Gastrocnemius medialis (tissue), 4 donors: ENCODE results near the gene NKTR.

Source experiments
- POLR2A ChIP-seq, 2 donors: fragments of 450-650 bp; IDR thresholded peaks; one replicate each; pipeline ENCODE4 v1.6.1; 2017; ENCODE audit warnings: antibody characterized with exemption in 2 of 2, mild to moderate bottlenecking in 2 of 2, moderate library complexity in 2 of 2
- TF ChIP-seq, protein P1 (sequence below), 5 experiments: fragments of 450-650 bp in 3 of 5; fragments of 200-600 bp in 2 of 5; sonication (generic) in 2 of 5; IDR thresholded peaks in 4 of 5; conservative IDR thresholded peaks in 1 of 5; 1 replicate in 4 of 5; 2 replicates in 1 of 5; pipeline ENCODE4 v1.5.1; 2016 to 2019; ENCODE audit warnings: antibody characterized with exemption in 5 of 5, mild to moderate bottlenecking in 3 of 5, moderate library complexity in 3 of 5

- no peak for TF ChIP-seq POLR2A (IDR thresholded peaks at IDR 0.05)
- TF ChIP-seq, protein P1, sequence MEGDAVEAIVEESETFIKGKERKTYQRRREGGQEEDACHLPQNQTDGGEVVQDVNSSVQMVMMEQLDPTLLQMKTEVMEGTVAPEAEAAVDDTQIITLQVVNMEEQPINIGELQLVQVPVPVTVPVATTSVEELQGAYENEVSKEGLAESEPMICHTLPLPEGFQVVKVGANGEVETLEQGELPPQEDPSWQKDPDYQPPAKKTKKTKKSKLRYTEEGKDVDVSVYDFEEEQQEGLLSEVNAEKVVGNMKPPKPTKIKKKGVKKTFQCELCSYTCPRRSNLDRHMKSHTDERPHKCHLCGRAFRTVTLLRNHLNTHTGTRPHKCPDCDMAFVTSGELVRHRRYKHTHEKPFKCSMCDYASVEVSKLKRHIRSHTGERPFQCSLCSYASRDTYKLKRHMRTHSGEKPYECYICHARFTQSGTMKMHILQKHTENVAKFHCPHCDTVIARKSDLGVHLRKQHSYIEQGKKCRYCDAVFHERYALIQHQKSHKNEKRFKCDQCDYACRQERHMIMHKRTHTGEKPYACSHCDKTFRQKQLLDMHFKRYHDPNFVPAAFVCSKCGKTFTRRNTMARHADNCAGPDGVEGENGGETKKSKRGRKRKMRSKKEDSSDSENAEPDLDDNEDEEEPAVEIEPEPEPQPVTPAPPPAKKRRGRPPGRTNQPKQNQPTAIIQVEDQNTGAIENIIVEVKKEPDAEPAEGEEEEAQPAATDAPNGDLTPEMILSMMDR (IDR thresholded peaks at IDR 0.05 in 4 of 5, conservative IDR thresholded peaks at IDR 0.05 in 1 of 5) = no peak
These were observed 82.0 kb downstream of the NKTR start for GRCh38 chr3:42682301-42683070.
